ENCODE measurements around the gene GPC5. TPM values are rescaled to one million over a fixed set of nuclear protein-coding genes. Genes with fewer than 3 reads are reported as not detected.

Gene GPC5
- total and polyA plus RNA-seq, 2 of the 13 experiments (the other 11 are each of a cell fraction or from before 2014, with no cell fraction given): 0.02 to 0.07 TPM

GRCh38 chr13:92173254-92173653 is 774.8 kb downstream of the GPC5 start:
- H3K4me1 ChIP-seq (ENCODE audit: insufficient read depth, low read length): no peaks in the 10 kb centered on the region
- H3K9me3 ChIP-seq (ENCODE audit: low read length): no peaks in the 10 kb centered on the region
- no TSS peak for BruUV-seq (replicated peaks)
- H4K20me1 ChIP-seq (ENCODE audit: insufficient read depth, low read length): no peaks in the 10 kb centered on the region
- TF ChIP-seq ZNF275 (CRISPR knock-in tag; IDR thresholded peaks at IDR 0.05; ENCODE audit: borderline replicate concordance) (no peak), ZNF414 (CRISPR knock-in tag; IDR thresholded peaks at IDR 0.05) (no peak), MIER2 (CRISPR knock-in tag; IDR thresholded peaks at IDR 0.05) (no peak)
- TF ChIP-seq, protein P1, sequence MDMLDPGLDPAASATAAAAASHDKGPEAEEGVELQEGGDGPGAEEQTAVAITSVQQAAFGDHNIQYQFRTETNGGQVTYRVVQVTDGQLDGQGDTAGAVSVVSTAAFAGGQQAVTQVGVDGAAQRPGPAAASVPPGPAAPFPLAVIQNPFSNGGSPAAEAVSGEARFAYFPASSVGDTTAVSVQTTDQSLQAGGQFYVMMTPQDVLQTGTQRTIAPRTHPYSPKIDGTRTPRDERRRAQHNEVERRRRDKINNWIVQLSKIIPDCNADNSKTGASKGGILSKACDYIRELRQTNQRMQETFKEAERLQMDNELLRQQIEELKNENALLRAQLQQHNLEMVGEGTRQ (IDR thresholded peaks at IDR 0.05; ENCODE audit: low read depth, low read length): no peak
- TF ChIP-seq, protein P1 (CRISPR knock-in tag; IDR thresholded peaks at IDR 0.05; ENCODE audit: borderline replicate concordance): no peak
- TF ChIP-seq, protein P2, sequence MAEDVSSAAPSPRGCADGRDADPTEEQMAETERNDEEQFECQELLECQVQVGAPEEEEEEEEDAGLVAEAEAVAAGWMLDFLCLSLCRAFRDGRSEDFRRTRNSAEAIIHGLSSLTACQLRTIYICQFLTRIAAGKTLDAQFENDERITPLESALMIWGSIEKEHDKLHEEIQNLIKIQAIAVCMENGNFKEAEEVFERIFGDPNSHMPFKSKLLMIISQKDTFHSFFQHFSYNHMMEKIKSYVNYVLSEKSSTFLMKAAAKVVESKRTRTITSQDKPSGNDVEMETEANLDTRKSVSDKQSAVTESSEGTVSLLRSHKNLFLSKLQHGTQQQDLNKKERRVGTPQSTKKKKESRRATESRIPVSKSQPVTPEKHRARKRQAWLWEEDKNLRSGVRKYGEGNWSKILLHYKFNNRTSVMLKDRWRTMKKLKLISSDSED (CRISPR knock-in tag; IDR thresholded peaks at IDR 0.05): no peak
- TF ChIP-seq, protein P3, sequence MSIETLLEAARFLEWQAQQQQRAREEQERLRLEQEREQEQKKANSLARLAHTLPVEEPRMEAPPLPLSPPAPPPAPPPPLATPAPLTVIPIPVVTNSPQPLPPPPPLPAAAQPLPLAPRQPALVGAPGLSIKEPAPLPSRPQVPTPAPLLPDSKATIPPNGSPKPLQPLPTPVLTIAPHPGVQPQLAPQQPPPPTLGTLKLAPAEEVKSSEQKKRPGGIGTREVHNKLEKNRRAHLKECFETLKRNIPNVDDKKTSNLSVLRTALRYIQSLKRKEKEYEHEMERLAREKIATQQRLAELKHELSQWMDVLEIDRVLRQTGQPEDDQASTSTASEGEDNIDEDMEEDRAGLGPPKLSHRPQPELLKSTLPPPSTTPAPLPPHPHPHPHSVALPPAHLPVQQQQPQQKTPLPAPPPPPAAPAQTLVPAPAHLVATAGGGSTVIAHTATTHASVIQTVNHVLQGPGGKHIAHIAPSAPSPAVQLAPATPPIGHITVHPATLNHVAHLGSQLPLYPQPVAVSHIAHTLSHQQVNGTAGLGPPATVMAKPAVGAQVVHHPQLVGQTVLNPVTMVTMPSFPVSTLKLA (IDR thresholded peaks at IDR 0.05): peak; percentile 98
- ATAC-seq: no peak
- intact Hi-C loops (cut with micrococcal nuclease; ENCODE audit: unreplicated experiment): no loop called here
- H3K27me3 ChIP-seq (ENCODE audit: control insufficient read depth in 1 of 2, insufficient read depth in 2 of 2, low read length in 2 of 2): no peaks in the 10 kb centered on the region; a peak in 1 of 5 replicates
- CTCF ChIA-PET (ENCODE audit: low intra/inter-chr PET ratio, low total read pairs): no interaction called here
- no peak for DNase-seq (ENCODE audit: low spot score)
- WGBS (ENCODE audit: low lambda C conversion rate): 34% methylated on average over 2 of the region's 2 CpGs
- POLR2A ChIA-PET: no interaction called here
- no peak overlapping the region for H3K4me2 ChIP-seq (ENCODE audit: low read depth, low read length)
- no peaks in the 10 kb centered on the region for H3K79me2 ChIP-seq (ENCODE audit: insufficient read depth, low read length)
- no peak overlapping the region for H3K4me3 ChIP-seq (replicated peaks in 1 of 3; ENCODE audit: insufficient read depth in 1 of 3, low read depth in 2 of 3, low read length in 3 of 3)
- H3K36me3 ChIP-seq (replicated peaks in 1 of 2; ENCODE audit: control insufficient read depth in 1 of 2, insufficient read depth in 2 of 2, low read length in 2 of 2): no peaks in the 10 kb centered on the region
- in situ Hi-C loops (cut with HindIII; ENCODE audit: extremely low pct_ligation_motif_present, low pct_unique_long_range_greater_than_20kb): no loop called here
- H3K27ac ChIP-seq (ENCODE audit: extremely low read length, insufficient read depth, low read length): no peak overlapping the region
- no peak overlapping the region for H2AFZ ChIP-seq (ENCODE audit: low read length)
- FAIRE-seq: no peak
- no peak overlapping the region for H3K9ac ChIP-seq (ENCODE audit: insufficient read depth, low read depth, low read length)

Measured in HepG2 (cell line).